DND-41 (cell line): ENCODE measurements around the gene ATXN1L.

Experiments
- EZH2 ChIP-seq: IDR thresholded peaks from 3 replicates; pipeline ENCODE4 v1.6.1; 2012; ENCODE audit warnings: borderline replicate concordance, low read depth, mild to moderate bottlenecking, moderate library complexity, low read length, inconsistent platforms; ENCODE audit not compliant: severe bottlenecking
- TF ChIP-seq, protein P1 (sequence below): IDR thresholded peaks from 2 replicates; pipeline ENCODE4 v1.5.1; 2012; ENCODE audit warnings: borderline replicate concordance, low read length, moderate library complexity, mild to moderate bottlenecking; ENCODE audit not compliant: poor library complexity, severe bottlenecking; ENCODE audit errors: extremely low read depth

DNA sequence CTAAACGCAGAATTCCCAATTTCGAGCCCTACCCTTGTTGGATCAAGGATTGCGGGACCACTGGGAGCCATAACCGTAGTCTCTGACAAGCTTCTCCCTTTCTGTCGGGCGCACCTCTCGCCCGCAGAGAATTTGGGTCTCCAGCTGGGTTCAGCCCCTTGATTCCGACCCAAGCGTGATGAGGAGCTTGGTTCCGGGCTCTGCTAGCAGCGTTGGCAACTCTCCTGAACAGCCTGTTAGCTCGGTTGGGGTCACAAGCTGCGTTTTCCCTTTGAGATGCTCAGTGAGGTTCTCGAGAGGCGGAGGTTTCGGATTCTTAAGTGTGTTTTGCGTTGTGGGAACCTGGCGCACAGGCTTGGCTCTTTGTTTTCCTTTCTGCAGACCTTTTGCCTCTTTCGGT is 655 bp downstream of the ATXN1L start:
- TF ChIP-seq, protein P1, sequence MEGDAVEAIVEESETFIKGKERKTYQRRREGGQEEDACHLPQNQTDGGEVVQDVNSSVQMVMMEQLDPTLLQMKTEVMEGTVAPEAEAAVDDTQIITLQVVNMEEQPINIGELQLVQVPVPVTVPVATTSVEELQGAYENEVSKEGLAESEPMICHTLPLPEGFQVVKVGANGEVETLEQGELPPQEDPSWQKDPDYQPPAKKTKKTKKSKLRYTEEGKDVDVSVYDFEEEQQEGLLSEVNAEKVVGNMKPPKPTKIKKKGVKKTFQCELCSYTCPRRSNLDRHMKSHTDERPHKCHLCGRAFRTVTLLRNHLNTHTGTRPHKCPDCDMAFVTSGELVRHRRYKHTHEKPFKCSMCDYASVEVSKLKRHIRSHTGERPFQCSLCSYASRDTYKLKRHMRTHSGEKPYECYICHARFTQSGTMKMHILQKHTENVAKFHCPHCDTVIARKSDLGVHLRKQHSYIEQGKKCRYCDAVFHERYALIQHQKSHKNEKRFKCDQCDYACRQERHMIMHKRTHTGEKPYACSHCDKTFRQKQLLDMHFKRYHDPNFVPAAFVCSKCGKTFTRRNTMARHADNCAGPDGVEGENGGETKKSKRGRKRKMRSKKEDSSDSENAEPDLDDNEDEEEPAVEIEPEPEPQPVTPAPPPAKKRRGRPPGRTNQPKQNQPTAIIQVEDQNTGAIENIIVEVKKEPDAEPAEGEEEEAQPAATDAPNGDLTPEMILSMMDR, result no peak
- no peak for TF ChIP-seq EZH2
